ENCODE measurements around the gene SBF1.

The SBF1 gene

GRCh38 chr22:50479721-50480120, 4.9 kb upstream of the SBF1 start:
- Histone ChIP-seq H3K23ac (ENCODE audit: low read length) (no peak overlapping the region), H3K18ac (ENCODE audit: low read length) (no peak overlapping the region), H2BK5ac (ENCODE audit: low read length) (no peak overlapping the region), H4K8ac (ENCODE audit: low read depth, low read length) (no peak overlapping the region), H3K4ac (ENCODE audit: low read depth, low read length) (no peak overlapping the region), H3K36me3 (ENCODE audit: control insufficient read depth, insufficient read depth, low read length) (no peaks in the 10 kb centered on the region), H3K79me1 (ENCODE audit: low read length) (no peaks in the 10 kb centered on the region), H3K4me3 (ENCODE audit: low read length) (no peak overlapping the region), H3K9ac (ENCODE audit: low read length) (no peak overlapping the region), H3K4me2 (ENCODE audit: low read length) (no peak overlapping the region), H3K4me1 (ENCODE audit: control insufficient read depth, low read depth, low read length) (peaks cover 3% of the 10 kb centered on the region), H4K5ac (ENCODE audit: low read length) (no peak overlapping the region), H3K27ac (ENCODE audit: low read depth, low read length) (no peak overlapping the region), H3K79me2 (ENCODE audit: control insufficient read depth, insufficient read depth, low read length) (no peaks in the 10 kb centered on the region), H3K27me3 (ENCODE audit: insufficient read depth, low read length, poor library complexity) (no peaks in the 10 kb centered on the region), H3K56ac (ENCODE audit: low read length) (no peak overlapping the region), H2BK15ac (replicated peaks; ENCODE audit: low read depth) (no peak overlapping the region), H2BK120ac (ENCODE audit: low read depth, low read length) (no peak overlapping the region), H2AK5ac (ENCODE audit: low read length) (no peak overlapping the region)
- DNase-seq: no peak
- no CpG with 5 or more reads among the region's 11 CpGs for WGBS (ENCODE audit: extremely low coverage, insufficient coverage, low lambda C conversion rate)

- peaks cover 3% of the 10 kb centered on the region for H3K4me1 ChIP-seq (ENCODE audit: control insufficient read depth, low read depth, low read length)
Measured at GRCh38 chr22:50477923-50478322, 3.1 kb upstream of the SBF1 start.

GRCh38 chr22:50476868-50477267, 2.0 kb upstream of the SBF1 start:
- WGBS (ENCODE audit: extremely low coverage, insufficient coverage, low lambda C conversion rate): no CpG with 5 or more reads among the region's 7 CpGs

More at GRCh38 chr22:50477923-50478322, 3.1 kb upstream of the SBF1 start:
- Histone ChIP-seq H2BK5ac (ENCODE audit: low read length) (no peak overlapping the region), H3K23ac (ENCODE audit: low read length) (no peak overlapping the region), H3K4ac (ENCODE audit: low read depth, low read length) (no peak overlapping the region), H3K79me1 (ENCODE audit: low read length) (peaks cover 9% of the 10 kb centered on the region), H3K9ac (ENCODE audit: low read length) (no peak overlapping the region), H3K18ac (ENCODE audit: low read length) (no peak overlapping the region), H2BK15ac (replicated peaks; ENCODE audit: low read depth) (no peak overlapping the region), H3K79me2 (ENCODE audit: control insufficient read depth, insufficient read depth, low read length) (peaks cover 14% of the 10 kb centered on the region), H3K27ac (ENCODE audit: low read depth, low read length) (no peak overlapping the region), H3K36me3 (ENCODE audit: control insufficient read depth, insufficient read depth, low read length) (no peaks in the 10 kb centered on the region), H4K5ac (ENCODE audit: low read length) (no peak overlapping the region), H2AK5ac (ENCODE audit: low read length) (no peak overlapping the region), H3K56ac (ENCODE audit: low read length) (no peak overlapping the region), H3K4me3 (ENCODE audit: low read length) (no peak overlapping the region), H3K4me2 (ENCODE audit: low read length) (no peak overlapping the region), H4K8ac (ENCODE audit: low read depth, low read length) (no peak overlapping the region), H3K27me3 (ENCODE audit: insufficient read depth, low read length, poor library complexity) (no peaks in the 10 kb centered on the region), H2BK120ac (ENCODE audit: low read depth, low read length) (no peak overlapping the region)
- DNase-seq: no peak
- no CpG with 5 or more reads among the region's 12 CpGs for WGBS (ENCODE audit: extremely low coverage, insufficient coverage, low lambda C conversion rate)

GRCh38 chr22:50475652-50476002, 792 bp upstream of the SBF1 start:
- Histone ChIP-seq H2AK5ac (ENCODE audit: low read length) (peak overlapping the region; percentile 54), H2BK5ac (ENCODE audit: low read length) (no peak overlapping the region), H3K4me3 (ENCODE audit: low read length) (no peak overlapping the region), H2BK120ac (ENCODE audit: low read depth, low read length) (no peak overlapping the region), H3K23ac (ENCODE audit: low read length) (no peak overlapping the region), H3K18ac (ENCODE audit: low read length) (no peak overlapping the region), H3K27ac (ENCODE audit: low read depth, low read length) (no peak overlapping the region), H3K4me2 (ENCODE audit: low read length) (no peak overlapping the region), H4K8ac (ENCODE audit: low read depth, low read length) (no peak overlapping the region), H4K5ac (ENCODE audit: low read length) (no peak overlapping the region), H3K36me3 (ENCODE audit: control insufficient read depth, insufficient read depth, low read length) (no peaks in the 10 kb centered on the region), H3K27me3 (ENCODE audit: insufficient read depth, low read length, poor library complexity) (no peaks in the 10 kb centered on the region), H3K4me1 (ENCODE audit: control insufficient read depth, low read depth, low read length) (peaks cover 6% of the 10 kb centered on the region), H2BK15ac (replicated peaks; ENCODE audit: low read depth) (no peak overlapping the region), H3K79me1 (ENCODE audit: low read length) (peaks cover 23% of the 10 kb centered on the region), H3K79me2 (ENCODE audit: control insufficient read depth, insufficient read depth, low read length) (peaks cover 36% of the 10 kb centered on the region), H3K56ac (ENCODE audit: low read length) (peak overlapping the region; percentile 91), H3K4ac (ENCODE audit: low read depth, low read length) (no peak overlapping the region), H3K9ac (ENCODE audit: low read length) (peak overlapping the region; percentile 67)
- no CpG with 5 or more reads among the region's 6 CpGs for WGBS (ENCODE audit: extremely low coverage, insufficient coverage, low lambda C conversion rate)
- no peak for DNase-seq

More at GRCh38 chr22:50476868-50477267, 2.0 kb upstream of the SBF1 start:
- Histone ChIP-seq H3K79me1 (ENCODE audit: low read length) (peaks cover 16% of the 10 kb centered on the region), H3K56ac (ENCODE audit: low read length) (no peak overlapping the region), H2AK5ac (ENCODE audit: low read length) (no peak overlapping the region), H3K36me3 (ENCODE audit: control insufficient read depth, insufficient read depth, low read length) (no peaks in the 10 kb centered on the region), H3K27me3 (ENCODE audit: insufficient read depth, low read length, poor library complexity) (no peaks in the 10 kb centered on the region), H3K4me2 (ENCODE audit: low read length) (no peak overlapping the region), H4K8ac (ENCODE audit: low read depth, low read length) (no peak overlapping the region), H3K27ac (ENCODE audit: low read depth, low read length) (no peak overlapping the region), H2BK5ac (ENCODE audit: low read length) (no peak overlapping the region), H2BK120ac (ENCODE audit: low read depth, low read length) (no peak overlapping the region), H3K4me3 (ENCODE audit: low read length) (no peak overlapping the region), H3K18ac (ENCODE audit: low read length) (no peak overlapping the region), H4K5ac (ENCODE audit: low read length) (no peak overlapping the region), H2BK15ac (replicated peaks; ENCODE audit: low read depth) (no peak overlapping the region), H3K23ac (ENCODE audit: low read length) (no peak overlapping the region), H3K9ac (ENCODE audit: low read length) (no peak overlapping the region), H3K79me2 (ENCODE audit: control insufficient read depth, insufficient read depth, low read length) (peaks cover 24% of the 10 kb centered on the region), H3K4me1 (ENCODE audit: control insufficient read depth, low read depth, low read length) (peaks cover 3% of the 10 kb centered on the region), H3K4ac (ENCODE audit: low read depth, low read length) (no peak overlapping the region)
- no peak for DNase-seq

- H2BK5ac ChIP-seq (ENCODE audit: low read length): no peak overlapping the region
- peak overlapping the region; percentile 57 for H3K4ac ChIP-seq (ENCODE audit: low read depth, low read length)
- H3K4me3 ChIP-seq (ENCODE audit: low read length): peak overlapping the region; percentile 58
- no peak overlapping the region for H2BK15ac ChIP-seq (replicated peaks; ENCODE audit: low read depth)
- H2BK120ac ChIP-seq (ENCODE audit: low read depth, low read length): no peak overlapping the region
- H3K23ac ChIP-seq (ENCODE audit: low read length): no peak overlapping the region
- H3K4me2 ChIP-seq (ENCODE audit: low read length): peak overlapping the region; percentile 92
- H3K36me3 ChIP-seq (ENCODE audit: control insufficient read depth, insufficient read depth, low read length): no peaks in the 10 kb centered on the region
- peaks cover 29% of the 10 kb centered on the region for H3K79me1 ChIP-seq (ENCODE audit: low read length)
- peak overlapping the region; percentile 31 for H4K8ac ChIP-seq (ENCODE audit: low read depth, low read length)
- H3K4me1 ChIP-seq (ENCODE audit: control insufficient read depth, low read depth, low read length): peaks cover 15% of the 10 kb centered on the region
- H3K27me3 ChIP-seq (ENCODE audit: insufficient read depth, low read length, poor library complexity): no peaks in the 10 kb centered on the region
- peak overlapping the region; percentile 34 for H3K18ac ChIP-seq (ENCODE audit: low read length)
- H3K9ac ChIP-seq (ENCODE audit: low read length): peak overlapping the region; percentile 85
- WGBS (ENCODE audit: extremely low coverage, insufficient coverage, low lambda C conversion rate): no CpG with 5 or more reads among the region's 62 CpGs
- H3K56ac ChIP-seq (ENCODE audit: low read length): peak overlapping the region; percentile 91
- H3K27ac ChIP-seq (ENCODE audit: low read depth, low read length): no peak overlapping the region
- no peak for DNase-seq
- H2AK5ac ChIP-seq (ENCODE audit: low read length): no peak overlapping the region
- peaks cover 43% of the 10 kb centered on the region for H3K79me2 ChIP-seq (ENCODE audit: control insufficient read depth, insufficient read depth, low read length)
- no peak overlapping the region for H4K5ac ChIP-seq (ENCODE audit: low read length)
Measured at GRCh38 chr22:50473855-50474671, 772 bp downstream of the SBF1 start.

All from mesendoderm (in vitro differentiated cells).